GM12878 (cell line): ENCODE measurements around the gene ACER3. TPM values are rescaled to one million over a fixed set of nuclear protein-coding genes. Genes with fewer than 3 reads are reported as not detected.

Experiments
- ATAC-seq: fragments of 200-7000 bp; cut with Tn5 transposase; 3 replicates; pipeline ENCODE4 v1.9.1; 2020; ENCODE audit warnings: mild to moderate bottlenecking, moderate library complexity
- BruUV-seq: library from RNA; stranded (reverse); fragments of 400-500 nt; replicated peaks from 2 replicates; lab custom pipeline; 2021; lab: Mats Ljungman, UMichigan
- CTCF ChIA-PET: fragments of 300-600 bp; sonication (Branson Sonifier 250); formaldehyde crosslinking; extraction: SDS; loops from one replicate; lab custom pipeline; 2021; ENCODE audit warnings: inconsistent platforms; lab: Yijun Ruan, JAX
- POLR2A ChIA-PET: fragments of 350-600 bp; formaldehyde crosslinking; extraction: SDS; loops from one replicate; lab custom pipeline; 2021; ENCODE audit warnings: inconsistent platforms; lab: Charles Lee
- RAD21 ChIA-PET: fragments of 300-600 bp; sonication (Branson Sonifier 250); formaldehyde crosslinking; loops from one replicate; lab custom pipeline; 2023; ENCODE audit warnings: antibody characterized with exemption; ENCODE audit not compliant: unreplicated experiment; lab: Charles Lee
- SMC1A ChIA-PET: fragments of 300-600 bp; sonication (Branson Sonifier 250); formaldehyde crosslinking; loops from one replicate; lab custom pipeline; 2023; ENCODE audit not compliant: unreplicated experiment, uncharacterized antibody; lab: Charles Lee
- DNase-seq: peaks from one replicate; pipeline ENCODE4 v3.0.0-alpha.2; 2011; ENCODE audit warnings: low read depth, low spot score
- FAIRE-seq: peaks from 3 replicates; lab custom pipeline; 2011; peaks lifted over from hg19 to GRCh38; lab: Jason Lieb, UNC
- H2AFZ ChIP-seq: 2 replicates; pipeline ENCODE4 v1.6.0; 2011; ENCODE audit warnings: low read depth, low read length, control low read depth; ENCODE audit not compliant: control insufficient read depth
- H3K27ac ChIP-seq: 2 replicates; pipeline ENCODE4 v1.5.1; 2011; ENCODE audit warnings: control low read depth; ENCODE audit not compliant: control insufficient read depth, insufficient read depth
- H3K27me3 ChIP-seq, 2 experiments: replicated peaks in 1 of 2; 2 replicates each; pipeline versions ENCODE4 v1.6.0 to v1.6.1; 2011; ENCODE audit warnings: low read length in 1 of 2; ENCODE audit not compliant: control insufficient read depth in 2 of 2, insufficient read depth in 2 of 2
- H3K36me3 ChIP-seq, 2 experiments: 2 replicates each; pipeline ENCODE4 v1.5.1; 2011; ENCODE audit warnings: low read length in 1 of 2; ENCODE audit not compliant: control insufficient read depth in 2 of 2, insufficient read depth in 2 of 2
- H3K4me1 ChIP-seq: 2 replicates; pipeline ENCODE4 v1.6.1; 2011; ENCODE audit warnings: mild to moderate bottlenecking, low read length, moderate library complexity, mixed read lengths; ENCODE audit not compliant: control insufficient read depth, insufficient read depth
- H3K4me2 ChIP-seq: 2 replicates; pipeline ENCODE4 v1.6.0; 2011; ENCODE audit warnings: control low read depth; ENCODE audit not compliant: control insufficient read depth, insufficient read depth
- H3K4me3 ChIP-seq: fragments of 200-600 bp; sonication (generic); 2 replicates; pipeline ENCODE4 v1.5.1; 2016
- H3K79me2 ChIP-seq: 2 replicates; pipeline ENCODE4 v1.6.0; 2011; ENCODE audit warnings: low read length; ENCODE audit not compliant: control insufficient read depth, insufficient read depth
- H3K9ac ChIP-seq: 2 replicates; pipeline ENCODE4 v1.8.0; 2011; ENCODE audit warnings: low read length, control low read depth, mixed read lengths; ENCODE audit not compliant: control insufficient read depth, insufficient read depth
- H3K9me3 ChIP-seq: replicated peaks from 3 replicates; pipeline ENCODE4 v1.5.1; 2011; ENCODE audit warnings: mild to moderate bottlenecking, low read length; ENCODE audit not compliant: control insufficient read depth, insufficient read depth
- H4K20me1 ChIP-seq: 2 replicates; pipeline ENCODE4 v1.6.0; 2011; ENCODE audit not compliant: control insufficient read depth, insufficient read depth
- BACH1 ChIP-seq: fragments of 450-650 bp; IDR thresholded peaks from 2 replicates; pipeline ENCODE4 v1.6.1; 2017; ENCODE audit warnings: mild to moderate bottlenecking, borderline replicate concordance
- BCL3 ChIP-seq: IDR thresholded peaks from 2 replicates; pipeline ENCODE4 v1.6.1; 2011; ENCODE audit warnings: borderline replicate concordance, low read depth, mild to moderate bottlenecking, moderate library complexity, low read length; ENCODE audit not compliant: insufficient read depth, poor library complexity, severe bottlenecking
- BMI1 ChIP-seq: fragments of 450-650 bp; IDR thresholded peaks from 2 replicates; pipeline ENCODE4 v1.6.1; 2016; ENCODE audit warnings: mild to moderate bottlenecking, moderate library complexity, borderline replicate concordance
- CTCF ChIP-seq, 3 experiments: IDR thresholded peaks in 2 of 3; conservative IDR thresholded peaks in 1 of 3; 2 replicates each; pipeline ENCODE4 v1.5.1; 2011; ENCODE audit warnings: low read depth in 3 of 3, low read length in 3 of 3, mild to moderate bottlenecking in 3 of 3, control low read depth in 2 of 3, moderate library complexity in 2 of 3, inconsistent platforms in 1 of 3, mixed read lengths in 1 of 3; ENCODE audit not compliant: control insufficient read depth in 2 of 3, insufficient read depth in 1 of 3; ENCODE audit errors: extremely low read depth in 1 of 3
- IKZF1 ChIP-seq: fragments of 450-650 bp; conservative IDR thresholded peaks from 2 replicates; pipeline ENCODE4 v1.6.1; 2017; ENCODE audit warnings: antibody characterized with exemption, mild to moderate bottlenecking
- IRF5 ChIP-seq: fragments of 450-650 bp; IDR thresholded peaks from 2 replicates; pipeline ENCODE4 v1.6.1; 2017; ENCODE audit warnings: borderline replicate concordance
- NR2F1 ChIP-seq: fragments of 450-650 bp; conservative IDR thresholded peaks from 2 replicates; pipeline ENCODE4 v1.6.1; 2017; ENCODE audit warnings: mild to moderate bottlenecking
- PML ChIP-seq: IDR thresholded peaks from 2 replicates; pipeline ENCODE4 v1.6.1; 2012; ENCODE audit warnings: low read length, inconsistent platforms
- PRDM15 ChIP-seq: fragments of 450-650 bp; formaldehyde crosslinking; IDR thresholded peaks from 2 replicates; pipeline ENCODE4 v1.4.0; 2020; ENCODE audit warnings: mild to moderate bottlenecking, moderate library complexity
- RCOR1 ChIP-seq: conservative IDR thresholded peaks from 2 replicates; pipeline ENCODE4 v1.6.1; 2012; ENCODE audit warnings: low read depth, low read length, improper control_type of control experiment
- SIX5 ChIP-seq: IDR thresholded peaks from 2 replicates; pipeline ENCODE4 v1.6.1; 2011; ENCODE audit warnings: mild to moderate bottlenecking, low read depth, low read length, moderate library complexity; ENCODE audit not compliant: severe bottlenecking
- USF1 ChIP-seq: IDR thresholded peaks from 2 replicates; pipeline ENCODE4 v1.6.1; 2011; ENCODE audit warnings: borderline replicate concordance, low read depth, mild to moderate bottlenecking, moderate library complexity, mixed read lengths, low read length; ENCODE audit not compliant: insufficient read depth; ENCODE audit errors: extremely low read length
- ZNF207 ChIP-seq: fragments of 450-650 bp; IDR thresholded peaks from 2 replicates; pipeline ENCODE4 v1.6.1; 2014; ENCODE audit warnings: antibody characterized with exemption, mild to moderate bottlenecking, borderline replicate concordance
- ZNF217 ChIP-seq: fragments of 450-650 bp; IDR thresholded peaks from 2 replicates; pipeline ENCODE4 v1.6.1; 2017; ENCODE audit warnings: antibody characterized with exemption, mild to moderate bottlenecking
- WGBS: methylation state at CpG from one replicate; pipeline ENCODE4 v1.1.6; 2016; ENCODE audit warnings: low lambda C conversion rate; ENCODE audit not compliant: insufficient replicate concordance, insufficient coverage; ENCODE audit errors: missing lambda C conversion rate; 5-methylcytosine and 5-hydroxymethylcytosine counted together
- in situ Hi-C: fragments of 300-500 bp; cut with MboI; formaldehyde crosslinking; loops from 9 replicates; pipeline ENCODE4 v1.14.3; 2018; ENCODE audit warnings: mixed read lengths
- intact Hi-C: fragments of 100-400 bp; cut with micrococcal nuclease; formaldehyde crosslinking; loops from one replicate; pipeline ENCODE4 v1.14.2; 2022; ENCODE audit not compliant: unreplicated experiment
- polyA plus RNA-seq, 11 experiments: library from polyadenylated mRNA; depleted of rRNA in 4 of 11; unstranded in 6 of 11; stranded (reverse) in 5 of 11; fragments of >200 nt; fragmentation: Nextera tagmentation in 4 of 11; fragmentation: Illumina TruSeq in 1 of 11; extraction: Ambion mirVana in 4 of 11; extraction: Trizol in 1 of 11; gene quantifications; 1 replicate in 1 of 11; 2 replicates in 10 of 11; pipeline versions ENCODE4 v1.2.1 to v1.2.3, GENCODE V29; 2011 to 2016; ENCODE audit warnings: inconsistent platforms in 2 of 11, missing spikeins in 2 of 11, low read depth in 1 of 11
- total RNA-seq, 4 experiments: library from RNA; depleted of rRNA in 3 of 4; stranded (reverse); fragments of >200 nt in 3 of 4; fragmentation: Illumina TruSeq in 1 of 4; extraction: Trizol in 1 of 4; gene quantifications; 2 replicates each; pipeline versions ENCODE4 v1.2.1 to v1.2.3, GENCODE V29; 2013 to 2021

The ACER3 gene
- total and polyA plus RNA-seq, 10 of the 15 experiments (the other 5 are each of a cell fraction or from before 2014, with no cell fraction given), result 2.8 to 17.4 (median 10.3) TPM

GRCh38 chr11:77002776-77003175 lies 142.1 kb downstream of the ACER3 start:
- CTCF ChIA-PET, result no interaction called here
- RAD21 ChIA-PET, result no interaction called here
- H3K27me3 ChIP-seq, result no peaks in the 10 kb centered on the region
- SMC1A ChIA-PET, result no interaction called here
- in situ Hi-C loops (no loop called here), intact Hi-C loops (no loop called here)
- 98% methylated on average over 2 of the region's 2 CpGs for WGBS
- no peak overlapping the region for H3K9ac ChIP-seq
- FAIRE-seq (no peak), DNase-seq (no peak), ATAC-seq (no peak)
- no peaks in the 10 kb centered on the region for H3K79me2 ChIP-seq
- H3K4me2 ChIP-seq, result no peak overlapping the region
- H2AFZ ChIP-seq, result no peak overlapping the region
- H3K4me3 ChIP-seq, result no peak overlapping the region
- no peak for TF ChIP-seq IRF5
- no peak for TF ChIP-seq RCOR1
- no peak for TF ChIP-seq ZNF217
- TF ChIP-seq BCL3, result no peak
- TF ChIP-seq NR2F1, result no peak
- TF ChIP-seq BMI1, result no peak
- TF ChIP-seq USF1, result no peak
- no peak for TF ChIP-seq ZNF207
- TF ChIP-seq CTCF (IDR thresholded peaks at IDR 0.05 in 2 of 3, conservative IDR thresholded peaks at IDR 0.05 in 1 of 3; ENCODE audit: control insufficient read depth in 2 of 3, extremely low read depth in 1 of 3, insufficient read depth in 1 of 3, low read depth in 3 of 3, low read length in 3 of 3), result no peak
- TF ChIP-seq PML, result no peak
- TF ChIP-seq PRDM15 (CRISPR knock-in tag), result no peak
- no peak for TF ChIP-seq IKZF1
- TF ChIP-seq SIX5, result no peak
- no peak for TF ChIP-seq BACH1
- H3K27ac ChIP-seq, result no peak overlapping the region
- no TSS peak for BruUV-seq
- no peaks in the 10 kb centered on the region for H4K20me1 ChIP-seq
- no peaks in the 10 kb centered on the region for H3K4me1 ChIP-seq
- H3K36me3 ChIP-seq, result no peaks in the 10 kb centered on the region
- POLR2A ChIA-PET, result no interaction called here
- no peaks in the 10 kb centered on the region; the same call in 2 of the 3 replicates for H3K9me3 ChIP-seq
